ENCODE results near the gene PYCARD. TPM values are rescaled to one million over a fixed set of nuclear protein-coding genes. Genes with fewer than 3 reads are reported as not detected.

Gene PYCARD
- polyA plus RNA-seq, 1 donor (not counting 4 experiments of a cell fraction or from before 2014, with no cell fraction given), result 58.1 TPM

GRCh38 chr16:31185339-31185738 lies 17.2 kb downstream of the PYCARD start:
- no peak for FAIRE-seq
- peaks cover 49 to 83% of the 10 kb centered on the region in 2 experiments for H3K36me3 ChIP-seq (ENCODE audit: control insufficient read depth in 2 of 2, extremely low read depth in 1 of 2, insufficient read depth in 2 of 2, low read length in 2 of 2)

GRCh38 chr16:31184888-31185287 lies 17.7 kb downstream of the PYCARD start:
- Histone ChIP-seq H3K27me3 (ENCODE audit: control insufficient read depth, extremely low read depth, insufficient read depth, low read length) (no peaks in the 10 kb centered on the region), H2AFZ (ENCODE audit: control insufficient read depth, low read length) (no peak overlapping the region), H3K9ac (ENCODE audit: control insufficient read depth, extremely low read depth, insufficient read depth, low read length) (no peak overlapping the region), H3K4me1 (ENCODE audit: control insufficient read depth, extremely low read depth, insufficient read depth, low read length) (peaks cover 16% of the 10 kb centered on the region), H3K4me2 (ENCODE audit: control insufficient read depth, extremely low read depth, insufficient read depth, low read depth, low read length) (no peak overlapping the region), H3K79me2 (ENCODE audit: control insufficient read depth, insufficient read depth, low read length) (peaks cover 84% of the 10 kb centered on the region), H3K4me3 (ENCODE audit: control insufficient read depth in 2 of 3, extremely low read depth in 1 of 3, insufficient read depth in 2 of 3, low read depth in 1 of 3, low read length in 3 of 3) (no peak overlapping the region), H3K9me3 (ENCODE audit: control insufficient read depth, low read depth, low read length) (no peaks in the 10 kb centered on the region), H3K36me3 (ENCODE audit: control insufficient read depth in 2 of 2, extremely low read depth in 1 of 2, insufficient read depth in 2 of 2, low read length in 2 of 2) (peaks cover 45 to 79% of the 10 kb centered on the region in 2 experiments), H3K9me1 (ENCODE audit: control insufficient read depth, extremely low read depth, insufficient read depth, low read length) (peaks cover 6% of the 10 kb centered on the region), H3K27ac (ENCODE audit: control insufficient read depth, insufficient read depth, low read length) (no peak overlapping the region), H4K20me1 (ENCODE audit: control insufficient read depth, extremely low read depth, insufficient read depth, low read length) (peaks cover 47% of the 10 kb centered on the region)
- TF ChIP-seq CTCF (optimal IDR thresholded peaks at IDR 0.05 in 1 of 3, IDR thresholded peaks at IDR 0.05 in 1 of 3, conservative IDR thresholded peaks at IDR 0.05 in 1 of 3; ENCODE audit: extremely low read depth in 1 of 3, insufficient read depth in 2 of 3, low read length in 3 of 3), result no peak
- no peak for TF ChIP-seq EZH2 (IDR thresholded peaks at IDR 0.05; ENCODE audit: low read length)
- dilution Hi-C loops (cut with MboI; ENCODE audit: extremely low pct_ligation_motif_present, low sequenced_read_pairs), result no loop called here
- DNase-seq (ENCODE audit: low read depth, low spot score), result no peak
- FAIRE-seq, result no peak

More at GRCh38 chr16:31185339-31185738, 17.2 kb downstream of the PYCARD start:
- peaks cover 85% of the 10 kb centered on the region for H3K79me2 ChIP-seq (ENCODE audit: control insufficient read depth, insufficient read depth, low read length)
- TF ChIP-seq EZH2 (IDR thresholded peaks at IDR 0.05; ENCODE audit: low read length) (no peak), CTCF (optimal IDR thresholded peaks at IDR 0.05 in 1 of 3, IDR thresholded peaks at IDR 0.05 in 1 of 3, conservative IDR thresholded peaks at IDR 0.05 in 1 of 3; ENCODE audit: extremely low read depth in 1 of 3, insufficient read depth in 2 of 3, low read length in 3 of 3) (no peak)
- H3K9me1 ChIP-seq (ENCODE audit: control insufficient read depth, extremely low read depth, insufficient read depth, low read length), result peaks cover 6% of the 10 kb centered on the region
- no peak overlapping the region for H3K4me2 ChIP-seq (ENCODE audit: control insufficient read depth, extremely low read depth, insufficient read depth, low read depth, low read length)
- DNase-seq (ENCODE audit: low read depth, low spot score), result no peak
- H3K4me1 ChIP-seq (ENCODE audit: control insufficient read depth, extremely low read depth, insufficient read depth, low read length), result peaks cover 16% of the 10 kb centered on the region
- no peak overlapping the region for H2AFZ ChIP-seq (ENCODE audit: control insufficient read depth, low read length)
- no peak overlapping the region for H3K4me3 ChIP-seq (ENCODE audit: control insufficient read depth in 2 of 3, extremely low read depth in 1 of 3, insufficient read depth in 2 of 3, low read depth in 1 of 3, low read length in 3 of 3)
- H3K27ac ChIP-seq (ENCODE audit: control insufficient read depth, insufficient read depth, low read length), result no peak overlapping the region
- dilution Hi-C loops (cut with MboI; ENCODE audit: extremely low pct_ligation_motif_present, low sequenced_read_pairs), result no loop called here
- no peak overlapping the region for H3K9ac ChIP-seq (ENCODE audit: control insufficient read depth, extremely low read depth, insufficient read depth, low read length)
- H3K9me3 ChIP-seq (ENCODE audit: control insufficient read depth, low read depth, low read length), result no peaks in the 10 kb centered on the region
- peaks cover 51% of the 10 kb centered on the region for H4K20me1 ChIP-seq (ENCODE audit: control insufficient read depth, extremely low read depth, insufficient read depth, low read length)
- H3K27me3 ChIP-seq (ENCODE audit: control insufficient read depth, extremely low read depth, insufficient read depth, low read length), result no peaks in the 10 kb centered on the region

Data from keratinocyte (primary cell).